ENCODE measurements around the gene PAK5. TPM values are rescaled to one million over a fixed set of nuclear protein-coding genes. Genes with fewer than 3 reads are reported as not detected.

Gene PAK5
- total RNA-seq, 2 experiments from 2014 or later = not detected

DNA sequence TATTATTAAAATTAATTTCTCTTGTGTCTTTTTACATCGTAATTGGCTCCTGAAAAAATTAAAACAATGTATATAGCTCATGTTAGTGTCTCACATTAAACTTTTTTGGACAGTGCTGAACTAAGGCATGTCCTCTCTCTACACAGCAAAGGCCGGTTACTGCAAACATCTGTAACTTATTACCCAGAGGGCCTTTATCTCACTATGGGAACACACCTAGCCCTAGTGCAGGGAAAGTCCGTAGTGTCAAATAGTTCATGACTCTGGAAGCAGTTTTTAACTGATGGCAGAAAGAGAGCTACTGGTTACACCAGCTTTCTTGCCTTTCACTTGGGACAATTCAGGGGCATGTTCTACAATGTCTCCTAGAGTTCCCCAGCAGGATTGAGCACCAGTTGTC lies 82.2 kb downstream of the PAK5 start:
- ATAC-seq (ENCODE audit: low read depth) = no peak
- Mint-ChIP-seq H3K9me3 (peaks cover 2% of the 10 kb centered on the region), H3K27ac (no peak overlapping the region), H3K4me1 (no peaks in the 10 kb centered on the region), H3K27me3 (no peaks in the 10 kb centered on the region), H3K36me3 (no peaks in the 10 kb centered on the region), H3K4me3 (no peak overlapping the region)
- POLR2A ChIA-PET = no interaction called here
- no peak for DNase-seq

DNA sequence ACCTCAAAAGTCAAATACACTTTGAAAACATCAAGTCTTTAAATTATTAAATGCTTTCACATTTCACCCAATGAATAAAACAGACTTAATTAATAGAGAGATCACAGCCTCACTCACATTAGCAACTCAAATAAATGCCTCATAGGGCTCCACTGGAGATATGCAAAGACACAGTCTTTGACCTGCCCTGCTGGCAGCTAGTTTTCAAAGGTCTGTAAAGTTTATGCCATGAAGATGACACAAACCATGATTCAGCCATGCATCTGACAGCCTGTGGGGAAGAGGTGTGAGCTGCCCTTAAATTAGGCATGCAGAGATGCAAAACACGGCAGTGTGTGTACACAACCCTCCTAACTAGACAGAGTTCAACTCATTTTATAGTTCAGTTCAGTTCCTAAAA lies 83.6 kb downstream of the PAK5 start:
- H3K27ac Mint-ChIP-seq = no peak overlapping the region
- H3K4me1 Mint-ChIP-seq = no peaks in the 10 kb centered on the region
- no peak overlapping the region for H3K4me3 Mint-ChIP-seq
- H3K9me3 Mint-ChIP-seq = peaks cover 2% of the 10 kb centered on the region
- POLR2A ChIA-PET = no interaction called here
- no peaks in the 10 kb centered on the region for H3K27me3 Mint-ChIP-seq
- no peaks in the 10 kb centered on the region for H3K36me3 Mint-ChIP-seq
- ATAC-seq (ENCODE audit: low read depth) (no peak), DNase-seq (no peak)

DNA sequence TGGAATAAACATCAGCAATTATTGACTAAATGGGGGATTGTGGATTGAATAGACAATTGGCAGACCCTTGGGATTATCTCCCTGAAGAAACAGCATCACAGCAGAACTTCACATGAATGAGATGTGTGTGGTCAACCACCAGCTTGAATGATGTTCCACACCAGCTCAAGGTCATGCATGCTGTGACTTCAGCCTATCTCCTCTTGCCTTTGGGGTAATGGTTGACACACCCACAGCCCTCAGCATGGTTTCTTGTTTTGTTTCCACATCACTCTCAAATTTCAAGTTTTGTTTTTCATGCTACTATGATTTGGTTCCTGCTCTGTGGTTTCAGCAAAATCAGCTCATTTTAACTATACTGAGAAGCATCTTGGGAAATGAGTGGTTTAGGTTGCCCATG lies 94.3 kb downstream of the PAK5 start:
- H3K4me1 Mint-ChIP-seq = no peaks in the 10 kb centered on the region
- POLR2A ChIA-PET = no interaction called here
- H3K27ac Mint-ChIP-seq = no peak overlapping the region
- no peaks in the 10 kb centered on the region for H3K27me3 Mint-ChIP-seq
- ATAC-seq (ENCODE audit: low read depth) = no peak
- no peak for DNase-seq
- no peaks in the 10 kb centered on the region for H3K36me3 Mint-ChIP-seq
- no peak overlapping the region for H3K4me3 Mint-ChIP-seq
- H3K9me3 Mint-ChIP-seq = peaks cover 1% of the 10 kb centered on the region

DNA sequence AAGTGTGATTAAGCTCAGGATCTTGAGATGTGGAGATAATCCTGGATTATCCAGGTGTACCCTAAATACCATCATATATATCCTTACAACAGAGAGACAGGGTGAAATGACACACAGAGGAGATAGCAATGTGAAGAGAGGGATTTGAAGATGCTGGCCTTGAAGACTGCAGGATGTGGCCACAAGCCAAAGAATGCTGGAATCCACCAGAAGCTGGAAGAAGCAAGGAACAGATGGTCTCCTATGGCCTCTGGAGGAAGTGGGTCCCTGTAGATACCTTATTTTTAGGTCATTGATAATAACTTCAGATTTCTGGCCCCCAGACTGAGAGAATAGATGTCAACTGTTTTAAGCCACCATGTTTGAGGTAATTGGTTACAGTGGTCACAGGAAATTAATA lies 95.0 kb downstream of the PAK5 start:
- no peak overlapping the region for H3K4me3 Mint-ChIP-seq
- ATAC-seq (ENCODE audit: low read depth) (no peak), DNase-seq (no peak)
- POLR2A ChIA-PET = no interaction called here
- H3K4me1 Mint-ChIP-seq = no peaks in the 10 kb centered on the region
- no peak overlapping the region for H3K27ac Mint-ChIP-seq
- peaks cover 1% of the 10 kb centered on the region for H3K9me3 Mint-ChIP-seq
- no peaks in the 10 kb centered on the region for H3K36me3 Mint-ChIP-seq
- no peaks in the 10 kb centered on the region for H3K27me3 Mint-ChIP-seq

DNA sequence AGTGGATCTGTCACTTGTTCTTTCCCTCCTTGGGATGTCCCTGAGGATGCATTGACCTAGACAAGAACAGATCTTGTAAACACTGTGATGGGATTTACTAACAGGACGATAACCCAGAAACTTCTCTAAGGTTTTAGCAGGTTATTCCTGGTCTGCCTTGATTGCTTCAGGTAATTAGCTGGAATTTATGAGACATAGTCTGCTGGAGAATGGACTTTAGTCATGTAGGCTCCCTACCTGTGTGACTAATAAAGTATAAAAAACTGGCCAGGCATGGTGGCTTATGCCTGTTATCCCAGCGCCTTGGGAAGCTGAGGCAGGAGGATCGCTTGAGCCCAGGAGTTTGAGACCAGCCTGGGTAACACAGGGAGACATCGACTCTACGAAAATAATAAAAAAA lies 96.1 kb downstream of the PAK5 start:
- H3K27ac Mint-ChIP-seq = no peak overlapping the region
- ATAC-seq (ENCODE audit: low read depth) (no peak), DNase-seq (no peak)
- peaks cover 1% of the 10 kb centered on the region for H3K9me3 Mint-ChIP-seq
- no peak overlapping the region for H3K4me3 Mint-ChIP-seq
- H3K27me3 Mint-ChIP-seq = no peaks in the 10 kb centered on the region
- H3K36me3 Mint-ChIP-seq = no peaks in the 10 kb centered on the region
- H3K4me1 Mint-ChIP-seq = no peaks in the 10 kb centered on the region
- POLR2A ChIA-PET = no interaction called here

DNA sequence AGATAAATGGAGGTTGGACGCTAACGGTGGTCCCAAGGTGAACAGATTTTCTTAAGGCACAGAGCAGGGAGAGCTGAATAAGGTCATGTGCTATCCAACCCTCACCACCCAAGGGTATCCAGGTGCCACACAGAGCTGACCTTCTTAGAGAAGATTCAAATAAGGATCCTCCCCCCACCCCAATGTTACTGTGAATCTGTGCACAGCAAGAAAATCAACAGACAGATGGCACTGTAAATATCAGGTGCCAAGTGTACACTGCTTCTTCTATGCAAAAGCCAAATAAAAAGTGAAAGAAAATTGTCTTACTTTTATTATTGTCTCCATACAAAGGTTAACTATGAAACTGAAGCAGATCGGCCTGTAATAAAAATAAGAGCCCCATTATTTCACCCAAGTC lies 96.9 kb downstream of the PAK5 start:
- ATAC-seq (ENCODE audit: low read depth) (no peak), DNase-seq (no peak)
- Mint-ChIP-seq H3K36me3 (no peaks in the 10 kb centered on the region), H3K9me3 (peaks cover 1% of the 10 kb centered on the region), H3K27ac (no peak overlapping the region), H3K4me3 (no peak overlapping the region), H3K4me1 (no peaks in the 10 kb centered on the region), H3K27me3 (no peaks in the 10 kb centered on the region)
- POLR2A ChIA-PET = no interaction called here

DNA sequence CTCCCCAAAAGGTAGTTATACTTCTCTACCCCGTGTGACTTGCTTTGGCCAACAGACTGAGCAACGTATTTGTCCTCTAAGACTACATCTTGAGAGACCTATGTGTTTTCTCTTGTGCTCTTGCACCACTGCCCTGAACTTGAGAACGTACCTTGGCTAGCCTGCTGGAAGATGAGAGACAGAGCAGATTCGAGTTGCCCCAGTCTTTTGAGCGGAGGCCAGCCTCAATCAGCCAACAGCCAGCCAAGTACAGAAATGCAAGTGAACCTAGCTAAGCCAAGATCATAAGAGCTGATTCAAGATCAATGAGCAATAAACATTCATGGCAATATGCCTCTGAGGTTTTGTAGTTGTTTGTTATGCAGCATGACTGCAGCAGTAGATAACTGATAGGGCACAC lies 98.4 kb downstream of the PAK5 start:
- DNase-seq (no peak), ATAC-seq (ENCODE audit: low read depth) (no peak)
- POLR2A ChIA-PET = no interaction called here
- Mint-ChIP-seq H3K27ac (no peak overlapping the region), H3K4me3 (no peak overlapping the region), H3K36me3 (no peaks in the 10 kb centered on the region), H3K9me3 (peaks cover 2% of the 10 kb centered on the region), H3K4me1 (no peaks in the 10 kb centered on the region), H3K27me3 (no peaks in the 10 kb centered on the region)

DNA sequence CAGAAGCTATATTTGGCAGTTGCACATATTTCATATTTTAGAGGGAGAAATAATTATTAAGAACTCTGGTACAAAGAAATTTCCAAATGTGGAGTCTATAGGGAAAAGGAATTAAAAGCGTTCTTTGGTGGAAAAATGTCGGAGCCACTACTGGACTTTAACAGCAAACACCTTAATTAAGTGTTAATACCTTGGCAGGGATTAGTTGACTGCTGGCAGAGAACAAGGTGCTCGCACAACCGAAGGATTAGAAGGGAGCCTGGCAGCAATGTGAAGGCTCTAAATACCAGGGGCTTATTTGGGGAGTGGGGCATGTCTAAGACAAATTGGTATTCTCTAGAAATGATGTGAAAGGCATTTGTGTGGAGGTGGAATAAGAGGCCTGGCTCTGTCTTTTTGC lies 98.9 kb downstream of the PAK5 start:
- no peak overlapping the region for H3K4me3 Mint-ChIP-seq
- H3K9me3 Mint-ChIP-seq = peaks cover 1% of the 10 kb centered on the region
- DNase-seq (no peak), ATAC-seq (ENCODE audit: low read depth) (no peak)
- no peaks in the 10 kb centered on the region for H3K36me3 Mint-ChIP-seq
- no peak overlapping the region for H3K27ac Mint-ChIP-seq
- H3K27me3 Mint-ChIP-seq = no peaks in the 10 kb centered on the region
- POLR2A ChIA-PET = no interaction called here
- H3K4me1 Mint-ChIP-seq = no peaks in the 10 kb centered on the region

DNA sequence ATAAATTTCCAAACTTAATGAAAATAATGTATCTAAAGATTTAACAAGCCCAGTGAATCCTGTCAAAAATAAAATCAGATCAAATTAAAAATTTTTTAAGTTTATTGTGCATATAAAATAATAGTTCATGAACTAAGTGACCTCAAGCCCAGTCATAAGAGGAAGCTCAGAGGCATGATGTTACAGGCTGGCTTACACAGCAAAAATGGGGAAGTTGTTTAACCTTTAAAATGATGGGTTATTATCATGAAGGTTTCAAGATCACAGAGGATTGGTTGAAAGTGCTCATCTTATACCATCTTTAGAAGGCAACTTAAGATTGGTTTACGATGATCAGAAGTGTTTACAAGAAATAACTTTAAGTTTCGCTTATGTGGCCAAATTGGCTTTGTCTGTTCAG lies 102.5 kb downstream of the PAK5 start:
- ATAC-seq (ENCODE audit: low read depth) (no peak), DNase-seq (no peak)
- Mint-ChIP-seq H3K9me3 (peaks cover 1% of the 10 kb centered on the region), H3K4me1 (no peaks in the 10 kb centered on the region), H3K36me3 (no peaks in the 10 kb centered on the region), H3K27ac (no peak overlapping the region), H3K27me3 (no peaks in the 10 kb centered on the region), H3K4me3 (no peak overlapping the region)
- POLR2A ChIA-PET = no interaction called here

DNA sequence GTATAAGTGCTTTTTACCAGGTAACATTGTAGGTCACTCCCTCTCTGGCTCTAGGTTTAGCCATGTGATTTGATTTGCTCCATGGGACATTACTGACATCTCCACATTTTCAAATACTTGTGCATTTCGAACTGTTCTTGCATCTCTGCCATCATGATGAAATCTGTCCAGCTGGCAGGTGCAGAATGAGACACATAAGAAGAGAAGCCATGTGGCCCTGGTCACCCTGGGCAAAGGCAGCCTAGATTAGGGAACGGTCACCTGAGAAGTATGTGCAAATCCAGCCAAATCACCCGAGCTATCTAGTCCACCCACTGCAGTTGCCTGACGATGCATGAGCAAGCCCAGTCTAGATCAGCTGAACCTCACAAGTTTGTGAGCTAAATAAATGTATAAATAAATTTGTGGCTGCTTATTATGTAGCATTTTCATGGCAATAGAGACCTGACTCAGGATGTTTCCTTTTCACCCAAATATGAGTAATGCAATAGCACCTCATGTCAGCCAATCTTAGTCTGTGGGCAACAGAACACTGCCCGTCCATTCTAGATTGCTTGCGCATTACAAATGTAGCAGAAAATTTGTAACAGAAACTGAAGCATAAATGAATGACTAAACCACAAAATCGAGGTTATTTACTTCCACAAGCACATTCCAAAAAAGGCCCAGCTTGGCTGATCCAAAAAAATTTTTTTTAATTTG lies 115.2 kb downstream of the PAK5 start:
- H3K27me3 Mint-ChIP-seq = no peaks in the 10 kb centered on the region
- H3K27ac Mint-ChIP-seq = no peak overlapping the region
- no peaks in the 10 kb centered on the region for H3K4me1 Mint-ChIP-seq
- DNase-seq = no peak
- no peak overlapping the region for H3K4me3 Mint-ChIP-seq
- peaks cover 6% of the 10 kb centered on the region for H3K9me3 Mint-ChIP-seq
- POLR2A ChIA-PET = no interaction called here
- H3K36me3 Mint-ChIP-seq = no peaks in the 10 kb centered on the region
- ATAC-seq (ENCODE audit: low read depth) = no peak

DNA sequence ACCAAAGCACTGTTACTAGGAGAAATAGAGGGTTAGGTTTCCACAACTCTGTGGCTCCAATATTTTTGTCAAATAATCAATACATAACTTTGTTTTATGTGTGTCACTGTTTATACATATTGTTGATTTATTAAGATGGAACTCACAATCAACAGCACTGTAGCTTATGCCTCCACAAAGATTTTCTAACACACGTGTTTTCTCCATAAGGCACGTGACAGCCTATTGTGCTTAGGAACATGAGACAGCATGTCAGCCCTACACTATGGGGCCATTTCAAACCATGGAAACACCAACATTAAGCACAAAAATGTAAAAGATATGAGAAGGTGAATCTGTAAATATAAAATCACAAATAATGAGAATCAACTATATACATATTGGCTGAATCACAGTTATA lies 127.0 kb downstream of the PAK5 start:
- Mint-ChIP-seq H3K27ac (no peak overlapping the region), H3K36me3 (no peaks in the 10 kb centered on the region), H3K9me3 (peaks cover 2% of the 10 kb centered on the region), H3K27me3 (no peaks in the 10 kb centered on the region), H3K4me3 (no peak overlapping the region), H3K4me1 (no peaks in the 10 kb centered on the region)
- ATAC-seq (ENCODE audit: low read depth) (no peak), DNase-seq (no peak)
- POLR2A ChIA-PET = no interaction called here

DNA sequence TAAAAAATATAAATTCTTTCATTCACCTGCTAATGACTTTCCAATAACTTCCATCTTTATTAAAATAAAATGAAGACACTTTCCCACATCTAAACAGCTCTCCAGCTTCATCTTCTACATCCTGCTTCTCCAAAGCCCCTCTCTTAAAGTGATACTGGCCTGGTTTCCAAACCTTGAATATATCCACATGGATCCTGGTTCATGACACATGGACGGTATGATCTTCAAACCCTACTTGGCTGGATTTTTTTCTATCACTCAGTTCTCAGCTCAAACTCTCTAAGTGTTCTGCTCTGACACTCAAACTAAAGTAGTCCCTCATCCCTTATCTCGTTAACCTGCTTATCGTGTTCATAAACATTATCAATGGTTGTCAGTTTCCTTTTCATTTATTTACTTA lies 128.2 kb downstream of the PAK5 start:
- H3K4me1 Mint-ChIP-seq = no peaks in the 10 kb centered on the region
- DNase-seq = no peak
- peaks cover 2% of the 10 kb centered on the region for H3K9me3 Mint-ChIP-seq
- H3K27ac Mint-ChIP-seq = no peak overlapping the region
- no peaks in the 10 kb centered on the region for H3K36me3 Mint-ChIP-seq
- POLR2A ChIA-PET = no interaction called here
- H3K27me3 Mint-ChIP-seq = no peaks in the 10 kb centered on the region
- no peak overlapping the region for H3K4me3 Mint-ChIP-seq
- no peak for ATAC-seq (ENCODE audit: low read depth)

DNA sequence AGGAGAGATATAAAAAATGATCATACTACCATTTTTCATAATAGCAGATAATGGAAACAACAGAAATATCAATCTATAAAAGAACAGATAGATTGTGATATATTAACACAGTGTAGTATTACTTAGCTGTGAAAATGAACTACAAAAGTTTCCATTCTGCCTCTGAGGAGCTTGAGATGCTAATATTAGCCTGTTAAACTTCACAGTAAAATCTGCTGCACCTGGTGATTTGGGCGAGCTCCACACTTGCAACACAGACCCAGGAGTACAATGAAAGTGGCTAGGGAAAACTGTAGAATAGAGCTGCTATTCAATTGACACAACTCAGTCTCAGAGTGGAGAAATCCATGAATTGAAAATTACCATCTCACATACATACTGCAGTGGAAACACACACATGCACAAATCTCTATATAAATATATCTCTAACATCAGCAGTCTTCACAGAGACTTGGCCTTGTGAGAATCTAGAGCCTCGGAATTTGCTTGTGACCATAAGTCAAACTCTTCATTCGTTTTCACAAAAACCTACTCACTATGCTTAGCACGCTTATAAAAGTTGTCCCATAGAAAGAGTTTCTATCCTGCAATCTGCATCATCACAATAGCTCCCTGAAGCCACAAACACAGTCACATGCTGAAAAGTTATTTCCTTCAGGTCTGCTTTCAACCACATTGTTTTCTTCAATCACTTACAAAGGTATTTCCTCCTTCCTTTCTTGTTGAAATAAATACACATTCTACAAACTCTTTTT lies 133.0 kb downstream of the PAK5 start:
- ATAC-seq (ENCODE audit: low read depth) (no peak), DNase-seq (no peak)
- Mint-ChIP-seq H3K4me1 (no peaks in the 10 kb centered on the region), H3K27ac (no peak overlapping the region), H3K4me3 (no peak overlapping the region), H3K36me3 (no peaks in the 10 kb centered on the region), H3K27me3 (no peaks in the 10 kb centered on the region), H3K9me3 (no peaks in the 10 kb centered on the region)
- POLR2A ChIA-PET = no interaction called here

DNA sequence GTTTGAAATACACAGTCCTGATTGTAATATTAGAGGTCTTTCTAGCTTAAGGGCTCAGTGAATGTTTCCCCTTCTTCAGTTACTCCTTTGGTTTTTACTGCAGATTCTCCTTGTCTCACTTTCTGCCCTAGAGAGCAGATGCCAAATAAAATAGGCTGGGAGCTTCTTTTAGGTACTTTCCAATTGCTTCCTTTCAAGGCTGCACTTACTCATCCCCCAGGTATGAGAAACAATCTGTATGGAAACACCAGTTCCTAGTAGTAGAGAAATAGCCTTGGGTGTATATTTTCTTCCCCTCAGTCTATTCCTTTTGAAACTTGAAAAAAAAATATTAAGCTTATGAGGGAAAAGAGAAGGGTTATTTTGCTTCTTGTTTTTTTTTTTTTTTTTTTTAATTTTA lies 139.7 kb downstream of the PAK5 start:
- Mint-ChIP-seq H3K27me3 (no peaks in the 10 kb centered on the region), H3K9me3 (no peaks in the 10 kb centered on the region), H3K27ac (no peak overlapping the region), H3K4me3 (no peak overlapping the region), H3K36me3 (no peaks in the 10 kb centered on the region), H3K4me1 (no peaks in the 10 kb centered on the region)
- ATAC-seq (ENCODE audit: low read depth) (no peak), DNase-seq (no peak)
- POLR2A ChIA-PET = no interaction called here
